Brain microvascular endothelial cell (primary cell): Measurements from ENCODE around the gene ROCK2.
A peak's percentile ranks its signal among the peaks of the same experiment; 100 is the strongest.

ENCODE experiments used
- DNase-seq: peaks from one replicate; pipeline ENCODE4 v3.0.0-alpha.2; 2020
- H3K27ac ChIP-seq: fragments of 250-450 bp; sonication (Bioruptor Pico); 2 replicates; pipeline ENCODE4 v1.5.1; 2020; ENCODE audit warnings: mild to moderate bottlenecking, moderate library complexity
- H3K27me3 ChIP-seq: fragments of 250-450 bp; sonication (Bioruptor Pico); replicated peaks from 2 replicates; pipeline ENCODE4 v1.5.1; 2020; ENCODE audit warnings: mild to moderate bottlenecking
- H3K36me3 ChIP-seq: fragments of 250-450 bp; sonication (Bioruptor Pico); replicated peaks from 2 replicates; pipeline ENCODE4 v1.5.1; 2020; ENCODE audit warnings: mild to moderate bottlenecking
- H3K4me3 ChIP-seq: 2 replicates; pipeline ENCODE4 v1.5.1; 2011; ENCODE audit warnings: low read depth, mild to moderate bottlenecking, control low read depth, low read length, moderate library complexity
- CTCF ChIP-seq: IDR thresholded peaks from 2 replicates; pipeline ENCODE4 v1.5.1; 2011; ENCODE audit warnings: low read depth, mild to moderate bottlenecking, moderate library complexity, low read length, control low read depth, inconsistent platforms; ENCODE audit errors: missing control alignments
- in situ Hi-C: cut with HindIII; loops from 2 replicates; pipeline ENCODE4 v1.10.0; 2017; ENCODE audit warnings: low sequenced_read_pairs, low pct_ligation_motif_present

Gene ROCK2

GRCh38 chr2:11290211-11290610, 54.2 kb downstream of the ROCK2 start:
- in situ Hi-C loops: no loop called here
- H3K36me3 ChIP-seq: peaks cover 5% of the 10 kb centered on the region

GRCh38 chr2:11288431-11288830, 56.0 kb downstream of the ROCK2 start:
- TF ChIP-seq CTCF: no peak
- in situ Hi-C loops: no loop called here
- no peak for DNase-seq
- no peak overlapping the region for H3K4me3 ChIP-seq
- H3K27me3 ChIP-seq: no peaks in the 10 kb centered on the region
- peaks cover 9% of the 10 kb centered on the region for H3K36me3 ChIP-seq
- no peak overlapping the region for H3K27ac ChIP-seq

More at GRCh38 chr2:11290211-11290610, 54.2 kb downstream of the ROCK2 start:
- TF ChIP-seq CTCF: no peak
- Histone ChIP-seq H3K27me3 (no peaks in the 10 kb centered on the region), H3K27ac (no peak overlapping the region), H3K4me3 (no peak overlapping the region)
- no peak for DNase-seq

- H3K27ac ChIP-seq: no peak overlapping the region
- no peak for TF ChIP-seq CTCF
- in situ Hi-C loops: no loop called here
- H3K36me3 ChIP-seq: peaks cover 9% of the 10 kb centered on the region
- peak; percentile 39 for DNase-seq
- H3K27me3 ChIP-seq: no peaks in the 10 kb centered on the region
- no peak overlapping the region for H3K4me3 ChIP-seq
Observed at GRCh38 chr2:11286749-11287148, 57.7 kb downstream of the ROCK2 start.

- TF ChIP-seq CTCF: no peak
- Histone ChIP-seq H3K27ac (peak overlapping the region; percentile 22), H3K27me3 (no peaks in the 10 kb centered on the region), H3K36me3 (peaks cover 9% of the 10 kb centered on the region), H3K4me3 (no peak overlapping the region)
- in situ Hi-C loops: no loop called here
- no peak for DNase-seq
Observed at GRCh38 chr2:11286323-11286722, 58.1 kb downstream of the ROCK2 start.

GRCh38 chr2:11285499-11285898, 58.9 kb downstream of the ROCK2 start:
- in situ Hi-C loops: no loop called here
- Histone ChIP-seq H3K27me3 (no peaks in the 10 kb centered on the region), H3K27ac (no peak overlapping the region), H3K36me3 (peaks cover 9% of the 10 kb centered on the region), H3K4me3 (no peak overlapping the region)
- TF ChIP-seq CTCF: no peak
- DNase-seq: no peak

- H3K4me3 ChIP-seq: no peak overlapping the region
- no peak for TF ChIP-seq CTCF
- H3K36me3 ChIP-seq: peaks cover 9% of the 10 kb centered on the region
- H3K27ac ChIP-seq: no peak overlapping the region
- no peak for DNase-seq
- in situ Hi-C loops: no loop called here
- H3K27me3 ChIP-seq: no peaks in the 10 kb centered on the region
Observed at GRCh38 chr2:11281186-11281585, 63.2 kb downstream of the ROCK2 start.
